Tibial nerve (tissue), 4 donors: Measurements from ENCODE around the gene UPB1. TPM values are rescaled to one million over a fixed set of nuclear protein-coding genes. Genes with fewer than 3 reads are reported as not detected.
A peak's percentile ranks its signal among the peaks of the same experiment; 100 is the strongest.

ENCODE experiments used
- DNase-seq, 2 donors: peaks; one replicate each; pipeline ENCODE4 v3.0.0-alpha.2; 2019; ENCODE audit warnings: low spot score in 2 of 2
- H3K27ac ChIP-seq, 4 donors: fragments of 200-600 bp; sonication (generic) in 3 of 4; one replicate each; pipeline ENCODE4 v1.5.1; 2017 to 2019; ENCODE audit warnings: mild to moderate bottlenecking in 1 of 4
- H3K27me3 ChIP-seq, 2 donors: fragments of 200-600 bp; sonication (generic) in 1 of 2; one replicate each; pipeline versions ENCODE4 v1.5.1 to v1.6.0; 2017 to 2019
- H3K36me3 ChIP-seq, 3 donors: fragments of 200-600 bp; sonication (generic); one replicate each; pipeline ENCODE4 v1.5.1; 2018 to 2019
- H3K4me1 ChIP-seq, 4 donors: fragments of 200-600 bp; sonication (generic) in 3 of 4; one replicate each; pipeline ENCODE4 v1.5.1; 2017 to 2019
- H3K4me3 ChIP-seq, 4 donors: fragments of 200-600 bp; sonication (generic) in 3 of 4; one replicate each; pipeline ENCODE4 v1.5.1; 2017 to 2019; ENCODE audit warnings: mild to moderate bottlenecking in 1 of 4, moderate library complexity in 1 of 4
- H3K9me3 ChIP-seq, 4 donors: fragments of 200-600 bp; sonication (generic) in 3 of 4; one replicate each; pipeline ENCODE4 v1.5.1; 2017 to 2019
- EP300 ChIP-seq, 2 donors: sonication (generic); formaldehyde crosslinking; IDR thresholded peaks; one replicate each; pipeline ENCODE4 v1.6.1; 2017; ENCODE audit warnings: antibody characterized with exemption in 2 of 2, mild to moderate bottlenecking in 1 of 2
- POLR2A ChIP-seq, 2 donors: fragments of 450-650 bp; IDR thresholded peaks; one replicate each; pipeline ENCODE4 v1.6.1; 2017; ENCODE audit warnings: antibody characterized with exemption in 2 of 2, mild to moderate bottlenecking in 2 of 2, moderate library complexity in 2 of 2
- WGBS, 2 donors: methylation state at CpG; one replicate each; pipeline ENCODE4 v1.1.5; 2018; 5-methylcytosine and 5-hydroxymethylcytosine counted together
- total RNA-seq, 4 donors: library from RNA; depleted of rRNA; stranded (reverse); fragments of >200 nt; gene quantifications; one replicate each; pipeline ENCODE4 v1.1.0, GENCODE V29; 2016
- TF ChIP-seq, protein P1 (sequence below), 5 experiments: fragments of 200-600 bp in 3 of 5; fragments of 450-650 bp in 2 of 5; sonication (generic) in 3 of 5; IDR thresholded peaks; one replicate each; pipeline ENCODE4 v1.5.1; 2016 to 2019; ENCODE audit warnings: antibody characterized with exemption in 5 of 5, mild to moderate bottlenecking in 3 of 5, moderate library complexity in 2 of 5

Gene UPB1
- total RNA-seq, 4 donors from 2014 or later = 0.44 to 0.98 (median 0.63) TPM; not detected in 1

GRCh38 chr22:24459911-24460310 is 35.2 kb upstream of the UPB1 start:
- no peaks in the 10 kb centered on the region for H3K36me3 ChIP-seq
- WGBS, 2 donors = 58 to 60% methylated on average over 1 of the region's 1 CpG
- no peaks in the 10 kb centered on the region for H3K27me3 ChIP-seq
- H3K4me3 ChIP-seq = no peak overlapping the region
- H3K4me1 ChIP-seq = peaks cover 0 to 21% (median 8%) of the 10 kb centered on the region in 4 donors
- TF ChIP-seq EP300 (IDR thresholded peaks at IDR 0.05) = no peak
- no peak for TF ChIP-seq POLR2A (IDR thresholded peaks at IDR 0.05)
- TF ChIP-seq, protein P1, sequence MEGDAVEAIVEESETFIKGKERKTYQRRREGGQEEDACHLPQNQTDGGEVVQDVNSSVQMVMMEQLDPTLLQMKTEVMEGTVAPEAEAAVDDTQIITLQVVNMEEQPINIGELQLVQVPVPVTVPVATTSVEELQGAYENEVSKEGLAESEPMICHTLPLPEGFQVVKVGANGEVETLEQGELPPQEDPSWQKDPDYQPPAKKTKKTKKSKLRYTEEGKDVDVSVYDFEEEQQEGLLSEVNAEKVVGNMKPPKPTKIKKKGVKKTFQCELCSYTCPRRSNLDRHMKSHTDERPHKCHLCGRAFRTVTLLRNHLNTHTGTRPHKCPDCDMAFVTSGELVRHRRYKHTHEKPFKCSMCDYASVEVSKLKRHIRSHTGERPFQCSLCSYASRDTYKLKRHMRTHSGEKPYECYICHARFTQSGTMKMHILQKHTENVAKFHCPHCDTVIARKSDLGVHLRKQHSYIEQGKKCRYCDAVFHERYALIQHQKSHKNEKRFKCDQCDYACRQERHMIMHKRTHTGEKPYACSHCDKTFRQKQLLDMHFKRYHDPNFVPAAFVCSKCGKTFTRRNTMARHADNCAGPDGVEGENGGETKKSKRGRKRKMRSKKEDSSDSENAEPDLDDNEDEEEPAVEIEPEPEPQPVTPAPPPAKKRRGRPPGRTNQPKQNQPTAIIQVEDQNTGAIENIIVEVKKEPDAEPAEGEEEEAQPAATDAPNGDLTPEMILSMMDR (IDR thresholded peaks at IDR 0.05) = no peak
- no peaks in the 10 kb centered on the region for H3K9me3 ChIP-seq
- H3K27ac ChIP-seq = no peak overlapping the region
- DNase-seq = no peak

DNA sequence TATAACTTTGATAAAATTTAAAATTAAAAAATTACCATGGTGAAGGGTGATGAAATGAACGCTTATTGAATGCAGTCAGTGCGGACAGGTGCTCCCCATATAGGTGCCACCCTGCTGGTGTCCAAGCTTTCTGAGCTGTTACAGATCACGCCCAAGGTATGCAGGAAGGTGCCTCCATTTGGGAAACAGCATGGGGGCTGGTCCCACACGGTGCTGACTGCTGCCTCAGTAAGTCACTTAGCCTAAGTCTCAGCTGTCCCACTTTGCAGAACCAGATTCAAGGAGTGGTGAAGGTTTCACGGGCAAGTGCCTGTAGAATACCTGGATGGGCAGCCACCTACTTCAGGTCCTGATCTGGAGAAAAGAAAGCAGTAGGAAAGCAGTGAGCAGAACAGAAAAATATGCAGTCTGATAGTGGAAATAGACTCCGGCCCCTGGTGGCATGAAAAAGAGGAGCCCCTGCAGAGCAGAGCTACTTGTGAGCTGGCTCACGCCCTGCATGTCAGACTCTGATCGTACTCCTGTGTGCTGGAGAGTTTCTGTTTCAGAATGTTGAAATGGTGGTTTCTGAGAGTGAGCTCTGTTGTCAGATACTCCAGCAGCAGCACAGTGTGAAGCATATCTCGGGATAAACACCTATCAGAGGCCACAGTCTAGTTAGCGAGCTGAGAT is 34.6 kb upstream of the UPB1 start:
- no peak overlapping the region for H3K4me3 ChIP-seq

GRCh38 chr22:24463071-24463760 is 31.9 kb upstream of the UPB1 start:
- Histone ChIP-seq H3K9me3 (no peaks in the 10 kb centered on the region), H3K4me1 (peaks cover 0 to 34% (median 14%) of the 10 kb centered on the region in 4 donors), H3K27ac (no peak overlapping the region), H3K4me3 (no peak overlapping the region), H3K27me3 (no peaks in the 10 kb centered on the region), H3K36me3 (no peaks in the 10 kb centered on the region)
- 81 to 90% methylated on average over 6 of the region's 6 CpGs for WGBS, 2 donors
- no peak for DNase-seq
- TF ChIP-seq POLR2A (IDR thresholded peaks at IDR 0.05) (no peak), EP300 (IDR thresholded peaks at IDR 0.05) (no peak)
- TF ChIP-seq, protein P1 (IDR thresholded peaks at IDR 0.05) = no peak

More for the DNA sequence above, 34.6 kb upstream of the UPB1 start:
- no peak overlapping the region for H3K27ac ChIP-seq
- no peaks in the 10 kb centered on the region for H3K27me3 ChIP-seq
- WGBS, 2 donors = 63 to 69% methylated on average over 10 of the region's 10 CpGs
- DNase-seq = no peak
- H3K9me3 ChIP-seq = no peaks in the 10 kb centered on the region
- H3K4me1 ChIP-seq = peaks cover 0 to 17% (median 5%) of the 10 kb centered on the region in 4 donors
- no peak for TF ChIP-seq EP300 (IDR thresholded peaks at IDR 0.05)
- TF ChIP-seq, protein P1 (IDR thresholded peaks at IDR 0.05) = no peak
- no peak for TF ChIP-seq POLR2A (IDR thresholded peaks at IDR 0.05)
- no peaks in the 10 kb centered on the region for H3K36me3 ChIP-seq

DNA sequence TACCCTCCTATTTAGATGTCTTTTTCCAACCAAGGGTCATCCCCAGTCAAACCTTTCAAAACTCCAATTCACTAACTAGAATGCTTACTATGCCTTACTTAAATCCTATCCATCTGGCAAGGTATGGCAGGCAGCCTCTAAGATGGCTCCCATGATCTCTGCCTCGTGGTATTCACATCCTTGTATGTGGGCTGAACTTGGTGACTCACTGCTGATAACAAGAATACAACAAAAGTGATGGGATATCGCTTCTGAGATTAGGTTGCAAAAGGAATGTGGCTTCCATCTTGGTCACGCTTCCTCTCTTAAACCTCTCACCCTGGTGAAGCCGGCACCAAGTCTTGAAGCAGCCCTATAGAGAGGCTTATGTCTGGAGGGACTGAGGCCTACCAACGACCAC is 29.6 kb upstream of the UPB1 start:
- peaks cover 0 to 27% (median 14%) of the 10 kb centered on the region in 4 donors for H3K4me1 ChIP-seq
- no peak overlapping the region for H3K27ac ChIP-seq
- TF ChIP-seq, protein P1 (IDR thresholded peaks at IDR 0.05) = no peak
- TF ChIP-seq POLR2A (IDR thresholded peaks at IDR 0.05) (no peak), EP300 (IDR thresholded peaks at IDR 0.05) (no peak)
- no peaks in the 10 kb centered on the region for H3K9me3 ChIP-seq
- H3K36me3 ChIP-seq = no peaks in the 10 kb centered on the region
- 86 to 88% methylated on average over 5 of the region's 5 CpGs for WGBS, 2 donors
- H3K4me3 ChIP-seq = no peak overlapping the region
- no peak for DNase-seq
- no peaks in the 10 kb centered on the region for H3K27me3 ChIP-seq

- Histone ChIP-seq H3K27ac (peak overlapping the region in 2 of 4 donors; percentile 57 to 61), H3K4me3 (no peak overlapping the region), H3K4me1 (peaks cover 0 to 31% (median 14%) of the 10 kb centered on the region in 4 donors), H3K36me3 (no peaks in the 10 kb centered on the region), H3K27me3 (no peaks in the 10 kb centered on the region), H3K9me3 (no peaks in the 10 kb centered on the region)
- no peak for DNase-seq
- WGBS, 2 donors = 87 to 96% methylated on average over 3 of the region's 3 CpGs
- TF ChIP-seq POLR2A (IDR thresholded peaks at IDR 0.05) (no peak), EP300 (IDR thresholded peaks at IDR 0.05) (no peak)
- TF ChIP-seq, protein P1 (IDR thresholded peaks at IDR 0.05) = no peak
Measured at GRCh38 chr22:24465975-24466374, 29.2 kb upstream of the UPB1 start.
